Rectal smooth muscle tissue (tissue), 1 donor: ENCODE measurements around the gene ZNF487.

Experiments
- H3K27ac ChIP-seq: one replicate; pipeline ENCODE4 v1.7.0; 2013; ENCODE audit warnings: low read depth, low read length, inconsistent platforms
- H3K27me3 ChIP-seq: one replicate; pipeline ENCODE4 v1.7.0; 2013; ENCODE audit warnings: low read length; ENCODE audit not compliant: control insufficient read depth, insufficient read depth
- H3K36me3 ChIP-seq: one replicate; pipeline ENCODE4 v1.7.0; 2013; ENCODE audit warnings: low read length; ENCODE audit not compliant: control insufficient read depth, insufficient read depth
- H3K4me1 ChIP-seq: one replicate; pipeline ENCODE4 v1.7.0; 2013; ENCODE audit warnings: low read length; ENCODE audit not compliant: control insufficient read depth, insufficient read depth
- H3K4me3 ChIP-seq: one replicate; pipeline ENCODE4 v1.7.0; 2013; ENCODE audit warnings: low read length
- H3K9ac ChIP-seq: one replicate; pipeline ENCODE4 v1.7.0; 2013; ENCODE audit warnings: low read length

The ZNF487 gene

DNA sequence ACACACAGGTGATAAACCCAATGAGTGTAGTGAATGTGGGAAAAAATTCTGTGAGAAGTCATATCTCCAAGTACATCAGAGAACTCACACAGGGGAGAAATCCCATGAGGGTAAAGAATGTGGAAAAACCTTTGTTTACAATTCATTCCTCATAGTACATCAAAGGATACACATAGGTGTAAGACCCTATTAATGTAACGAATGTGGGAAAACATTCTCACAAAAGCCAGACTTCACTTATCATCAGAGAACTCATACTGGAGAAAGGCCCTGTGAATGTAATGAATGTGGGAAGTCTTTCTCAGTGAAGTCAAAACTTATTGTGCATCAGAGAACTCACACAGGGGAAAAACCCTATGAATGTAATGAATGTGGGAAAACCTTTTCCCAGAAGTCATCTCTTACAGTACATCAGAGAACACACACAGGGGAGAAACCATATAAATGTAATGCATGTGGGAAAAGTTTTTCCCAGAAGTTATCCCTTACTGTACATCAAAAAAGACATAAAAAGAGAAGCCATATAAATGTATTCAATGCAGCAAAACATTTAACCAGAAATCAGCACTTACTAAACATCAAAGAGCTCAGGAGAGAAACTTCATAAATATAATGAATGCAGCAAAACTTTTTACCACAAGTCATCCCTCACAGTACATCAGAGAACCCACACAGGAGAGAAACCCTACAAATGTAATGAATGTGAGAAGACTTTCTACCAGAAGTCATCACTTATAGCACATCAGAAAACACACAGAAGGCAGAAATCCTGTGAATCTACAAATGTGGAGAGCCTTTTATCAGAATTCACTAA, 87.7 kb downstream of the ZNF487 start:
- Histone ChIP-seq H3K9ac (no peak overlapping the region), H3K4me3 (no peak overlapping the region), H3K4me1 (no peaks in the 10 kb centered on the region), H3K27ac (no peak overlapping the region), H3K27me3 (no peaks in the 10 kb centered on the region), H3K36me3 (no peaks in the 10 kb centered on the region)
